OCI-LY7 (cell line): ENCODE measurements around the gene CCDC134. TPM values are rescaled to one million over a fixed set of nuclear protein-coding genes. Genes with fewer than 3 reads are reported as not detected.
A peak's percentile ranks its signal among the peaks of the same experiment; 100 is the strongest.

Experiments
- BruUV-seq: library from RNA; stranded (reverse); fragments of 400-500 nt; replicated peaks from 2 replicates; lab custom pipeline; 2021; lab: Mats Ljungman, UMichigan
- CTCF ChIA-PET: fragments of 300-600 bp; sonication (Branson Sonifier 250); formaldehyde crosslinking; loops from one replicate; lab custom pipeline; 2022; ENCODE audit warnings: antibody characterized with exemption; ENCODE audit not compliant: unreplicated experiment; lab: Charles Lee
- POLR2A ChIA-PET: fragments of 300-600 bp; sonication (Branson Sonifier 250); formaldehyde crosslinking; loops from one replicate; lab custom pipeline; 2022; ENCODE audit warnings: antibody characterized with exemption; lab: Charles Lee
- DNase-seq: peaks from one replicate; pipeline ENCODE4 v3.0.0-alpha.2; 2015; ENCODE audit warnings: low spot score
- H2AFZ ChIP-seq: fragments of 200-600 bp; sonication (generic), shearing (Covaris generic); 2 replicates; pipeline ENCODE4 v1.6.1; 2014; ENCODE audit warnings: mild to moderate bottlenecking, antibody characterized with exemption, low read length, moderate library complexity
- H3K27ac ChIP-seq: fragments of 200-600 bp; sonication (generic); 2 replicates; pipeline ENCODE4 v1.5.1; 2014; ENCODE audit warnings: mixed run types, low read depth, mild to moderate bottlenecking, moderate library complexity, low read length, inconsistent platforms; ENCODE audit not compliant: poor library complexity, severe bottlenecking
- H3K36me3 ChIP-seq: fragments of 200-600 bp; sonication (generic); 2 replicates; pipeline ENCODE4 v1.6.1; 2014; ENCODE audit warnings: mild to moderate bottlenecking, antibody characterized with exemption, low read length, moderate library complexity, mixed read lengths; ENCODE audit not compliant: insufficient read depth
- H3K4me1 ChIP-seq: fragments of 200-600 bp; sonication (generic); 2 replicates; pipeline ENCODE4 v1.5.1; 2014; ENCODE audit warnings: mild to moderate bottlenecking, low read length; ENCODE audit not compliant: insufficient read depth, poor library complexity, severe bottlenecking
- H3K4me2 ChIP-seq: fragments of 200-600 bp; sonication (generic); 2 replicates; pipeline ENCODE4 v1.6.1; 2014; ENCODE audit warnings: mild to moderate bottlenecking, low read length
- H3K4me3 ChIP-seq: fragments of 200-600 bp; sonication (generic); 2 replicates; pipeline ENCODE4 v1.5.1; 2014; ENCODE audit warnings: mild to moderate bottlenecking, low read depth, low read length; ENCODE audit not compliant: poor library complexity, severe bottlenecking
- H3K79me2 ChIP-seq: fragments of 200-600 bp; sonication (generic); 2 replicates; pipeline ENCODE4 v1.6.1; 2016; ENCODE audit warnings: low read depth, mild to moderate bottlenecking, low read length, moderate library complexity, mixed read lengths; ENCODE audit not compliant: insufficient read depth
- H3K9me2 ChIP-seq: fragments of 200-600 bp; sonication (generic); 2 replicates; pipeline ENCODE4 v1.6.1; 2016; ENCODE audit warnings: mild to moderate bottlenecking, low read length, mixed read lengths; ENCODE audit not compliant: insufficient read depth
- H3K9me3 ChIP-seq: fragments of 200-600 bp; sonication (generic); 2 replicates; pipeline ENCODE4 v1.6.1; 2014; ENCODE audit warnings: mild to moderate bottlenecking, mixed run types, low read length, mixed read lengths
- H4K20me1 ChIP-seq: fragments of 200-600 bp; sonication (generic); 2 replicates; pipeline ENCODE4 v1.6.1; 2014; ENCODE audit warnings: mild to moderate bottlenecking, antibody characterized with exemption, low read length, moderate library complexity, mixed read lengths; ENCODE audit not compliant: insufficient read depth
- CTCF ChIP-seq: fragments of 200-600 bp; sonication (generic); conservative IDR thresholded peaks from 2 replicates; pipeline ENCODE4 v1.5.1; 2014; ENCODE audit warnings: mild to moderate bottlenecking, antibody characterized with exemption, low read length, moderate library complexity, mixed read lengths
- EZH2phosphoT487 ChIP-seq: fragments of 200-600 bp; sonication (generic); IDR thresholded peaks from 2 replicates; pipeline ENCODE4 v1.6.1; 2018; ENCODE audit warnings: low read depth, borderline replicate concordance, mild to moderate bottlenecking, mixed run types, antibody characterized with exemption, low read length, moderate library complexity, mixed read lengths
- intact Hi-C: fragments of 100-400 bp; cut with micrococcal nuclease; formaldehyde crosslinking; loops from one replicate; pipeline ENCODE4 v1.10.0; 2022; ENCODE audit not compliant: unreplicated experiment
- total RNA-seq, 2 experiments: library from RNA; depleted of rRNA in 1 of 2; stranded (reverse); fragments of >200 nt in 1 of 2; shearing (Covaris generic) in 1 of 2; gene quantifications; 2 replicates each; pipeline ENCODE4 v1.2.3, GENCODE V29; 2014 to 2022

CCDC134 gene
- total RNA-seq, 2 experiments from 2014 or later: 17.3 to 23.8 TPM

GRCh38 chr22:41840216-41840615 lies 39.7 kb downstream of the CCDC134 start:
- peaks cover 92% of the 10 kb centered on the region for H3K36me3 ChIP-seq
- CTCF ChIA-PET: interaction anchor here (1.0 kb wide), 1 partner anchor 23 kb away, joined by 3 read pairs; no protein-coding TSS in a partner anchor
- H3K9me3 ChIP-seq: no peaks in the 10 kb centered on the region
- H3K4me3 ChIP-seq: no peak overlapping the region
- POLR2A ChIA-PET: interaction anchor here (1.1 to 1.8 kb wide), 2 partner anchors 9 to 107 kb away, joined by 5 to 6 read pairs; partner anchors contain the start of gene CENPM
- H3K79me2 ChIP-seq: peaks cover 96% of the 10 kb centered on the region
- intact Hi-C loops: no loop called here
- no TSS peak for BruUV-seq
- H2AFZ ChIP-seq: no peak overlapping the region
- peaks cover 42% of the 10 kb centered on the region for H4K20me1 ChIP-seq
- DNase-seq: no peak
- peaks cover 86% of the 10 kb centered on the region for H3K4me1 ChIP-seq
- no peaks in the 10 kb centered on the region for H3K9me2 ChIP-seq
- peak overlapping the region; percentile 31 for H3K27ac ChIP-seq
- TF ChIP-seq CTCF (no peak), EZH2phosphoT487 (no peak)
- H3K4me2 ChIP-seq: peak overlapping the region; percentile 41; the same call in 1 of the 2 replicates

GRCh38 chr22:41841085-41841712 lies 40.7 kb downstream of the CCDC134 start:
- no TSS peak for BruUV-seq
- H2AFZ ChIP-seq: no peak overlapping the region
- CTCF ChIA-PET: no interaction called here
- H3K9me3 ChIP-seq: no peaks in the 10 kb centered on the region
- no peak for DNase-seq
- TF ChIP-seq CTCF: no peak
- no peak for TF ChIP-seq EZH2phosphoT487
- POLR2A ChIA-PET: interaction anchor here (0.7 to 2.3 kb wide), 3 partner anchors 10 to 72 kb away, joined by 4 to 8 read pairs (median 6); no protein-coding TSS in a partner anchor
- H3K36me3 ChIP-seq: peaks cover 93% of the 10 kb centered on the region
- H3K27ac ChIP-seq: peak overlapping the region; percentile 31
- H3K4me3 ChIP-seq: no peak overlapping the region
- intact Hi-C loops: no loop called here
- peak overlapping the region; percentile 41 for H3K4me2 ChIP-seq
- peaks cover 43% of the 10 kb centered on the region for H4K20me1 ChIP-seq
- no peaks in the 10 kb centered on the region for H3K9me2 ChIP-seq
- peaks cover 96% of the 10 kb centered on the region for H3K79me2 ChIP-seq
- H3K4me1 ChIP-seq: peaks cover 88% of the 10 kb centered on the region
